HEK293T (cell line): ENCODE data around the gene SAP30L.
A peak's percentile ranks its signal among the peaks of the same experiment; 100 is the strongest.

Experiments used
- CTCF ChIA-PET: fragments of 350-600 bp; formaldehyde crosslinking; extraction: SDS; loops from one replicate; lab custom pipeline; 2021; ENCODE audit warnings: antibody characterized with exemption, inconsistent platforms; lab: Yijun Ruan, JAX
- POLR2A ChIA-PET: fragments of 350-600 bp; formaldehyde crosslinking; extraction: SDS; loops from one replicate; lab custom pipeline; 2020; ENCODE audit warnings: antibody characterized with exemption, inconsistent platforms; lab: Yijun Ruan, JAX
- DNase-seq: peaks from one replicate; pipeline ENCODE4 v3.0.0; 2012; ENCODE audit warnings: mixed read lengths; ENCODE audit errors: extremely low spot score
- ARNT ChIP-seq: fragments of 450-650 bp; IDR thresholded peaks from 2 replicates; pipeline ENCODE4 v1.6.1; 2017; ENCODE audit warnings: mild to moderate bottlenecking
- BHLHE40 ChIP-seq: fragments of 450-650 bp; IDR thresholded peaks from 2 replicates; pipeline ENCODE4 v1.6.1; 2016; ENCODE audit warnings: mild to moderate bottlenecking, moderate library complexity, borderline replicate concordance
- CTBP1 ChIP-seq: fragments of 450-650 bp; IDR thresholded peaks from 2 replicates; pipeline ENCODE4 v1.6.1; 2016; ENCODE audit warnings: borderline replicate concordance
- ELF4 ChIP-seq: fragments of 450-650 bp; IDR thresholded peaks from 2 replicates; pipeline ENCODE4 v1.6.1; 2017; ENCODE audit warnings: antibody characterized with exemption
- FOXA1 ChIP-seq: fragments of 450-650 bp; IDR thresholded peaks from 2 replicates; pipeline ENCODE4 v1.6.1; 2016; ENCODE audit warnings: mild to moderate bottlenecking
- FOXK2 ChIP-seq: fragments of 450-650 bp; IDR thresholded peaks from 2 replicates; pipeline ENCODE4 v1.6.1; 2016; ENCODE audit warnings: mild to moderate bottlenecking
- FOXM1 ChIP-seq: fragments of 450-650 bp; IDR thresholded peaks from 2 replicates; pipeline ENCODE4 v1.6.1; 2017; ENCODE audit warnings: mild to moderate bottlenecking, borderline replicate concordance
- HDGF ChIP-seq: fragments of 450-650 bp; IDR thresholded peaks from 2 replicates; pipeline ENCODE4 v1.6.1; 2017; ENCODE audit warnings: antibody characterized with exemption, borderline replicate concordance
- L3MBTL2 ChIP-seq: fragments of 450-650 bp; conservative IDR thresholded peaks from 2 replicates; pipeline ENCODE4 v1.6.1; 2016; ENCODE audit warnings: mild to moderate bottlenecking
- LEF1 ChIP-seq: fragments of 450-650 bp; IDR thresholded peaks from 2 replicates; pipeline ENCODE4 v1.6.1; 2017; ENCODE audit warnings: mild to moderate bottlenecking, borderline replicate concordance
- NFRKB ChIP-seq: fragments of 450-650 bp; IDR thresholded peaks from 2 replicates; pipeline ENCODE4 v1.6.1; 2016; ENCODE audit warnings: mild to moderate bottlenecking, moderate library complexity
- PKNOX1 ChIP-seq: fragments of 450-650 bp; IDR thresholded peaks from 2 replicates; pipeline ENCODE4 v1.6.1; 2016
- SP1 ChIP-seq: fragments of 450-650 bp; IDR thresholded peaks from 2 replicates; pipeline ENCODE4 v1.6.1; 2017
- SUZ12 ChIP-seq: fragments of 450-650 bp; IDR thresholded peaks from 2 replicates; pipeline ENCODE4 v1.6.1; 2016; ENCODE audit warnings: mild to moderate bottlenecking
- TARDBP ChIP-seq: fragments of 450-650 bp; IDR thresholded peaks from 2 replicates; pipeline ENCODE4 v1.6.1; 2016
- ZNF384 ChIP-seq: fragments of 450-650 bp; IDR thresholded peaks from 2 replicates; pipeline ENCODE4 v1.6.1; 2016

Gene SAP30L

GRCh38 chr5:154481584-154482381, 36.0 kb downstream of the SAP30L start:
- ChIA-PET CTCF (interaction anchor here (0.6 to 1.3 kb wide), 3 partner anchors 21 to 150 kb away, joined by 3 to 9 read pairs (median 6); no protein-coding TSS in a partner anchor), POLR2A (interaction anchor here (1.0 kb wide), 1 partner anchor 42 kb away, joined by 5 read pairs; no protein-coding TSS in a partner anchor)
- no peak for DNase-seq
- TF ChIP-seq LEF1 (no peak), FOXK2 (no peak), NFRKB (no peak), SUZ12 (no peak), L3MBTL2 (no peak), TARDBP (no peak), ZNF384 (no peak), CTBP1 (no peak), BHLHE40 (no peak), SP1 (no peak), HDGF (no peak), ARNT (no peak), ELF4 (no peak), FOXM1 (no peak), FOXA1 (no peak), PKNOX1 (no peak)

- peak; percentile 68 for DNase-seq
- TF ChIP-seq ARNT = no peak
- peak; percentile 97 for TF ChIP-seq PKNOX1
- peak; percentile 23; the same call in 1 of the 2 replicates for TF ChIP-seq L3MBTL2
- TF ChIP-seq CTBP1 = peak; percentile 91; the same call in 1 of the 2 replicates
- POLR2A ChIA-PET = interaction anchor here (1.4 to 2.3 kb wide), 4 partner anchors 9 to 444 kb away, joined by 4 to 6 read pairs (median 4); partner anchors contain the start of genes FAM114A2 and MFAP3
- CTCF ChIA-PET = interaction anchor here (3.3 kb wide), 1 partner anchor 38 kb away, joined by 16 read pairs; no protein-coding TSS in a partner anchor
Measured at GRCh38 chr5:154482528-154483449, 37.0 kb downstream of the SAP30L start.

DNA sequence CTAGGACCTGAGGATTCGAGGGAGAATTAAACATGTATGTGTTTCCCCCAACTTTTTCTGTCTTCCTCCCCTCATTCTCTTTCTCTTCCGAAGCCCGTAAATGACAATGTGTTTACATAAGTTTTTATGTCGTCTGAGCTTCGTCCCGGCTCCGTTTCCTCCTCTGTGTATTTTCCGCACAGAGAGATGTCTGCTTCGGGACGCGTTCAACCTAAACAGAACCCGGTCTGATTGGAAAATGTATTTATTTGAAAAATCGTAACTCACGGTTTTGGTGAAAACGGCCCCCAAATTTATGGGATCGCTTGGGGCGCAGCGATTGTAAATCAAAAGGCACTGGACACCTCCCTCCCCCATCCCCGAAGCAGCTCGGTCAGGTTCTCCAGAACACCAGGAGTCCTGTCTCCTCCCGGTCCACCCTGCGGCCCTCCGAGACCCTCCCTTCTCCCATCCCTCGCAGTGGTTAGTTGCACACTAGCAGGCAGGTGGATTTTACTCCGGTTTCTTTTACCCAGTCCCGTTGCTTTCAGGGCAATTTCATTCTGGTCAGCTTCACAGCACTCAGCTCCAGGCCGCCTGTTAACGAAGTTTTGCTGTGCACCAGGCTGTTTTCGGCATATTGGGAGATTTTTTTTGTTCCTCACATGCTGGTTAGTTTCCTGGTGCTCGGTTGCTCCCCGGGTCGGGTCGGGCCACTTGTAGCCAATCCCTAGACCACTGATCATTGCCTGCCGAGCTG, 38.0 kb downstream of the SAP30L start:
- ChIA-PET CTCF (interaction anchor here (1.0 to 3.3 kb wide), 2 partner anchors 37 to 411 kb away, joined by 3 to 16 read pairs; no protein-coding TSS in a partner anchor), POLR2A (interaction anchor here (0.6 to 2.3 kb wide), 10 partner anchors 10 to 445 kb away, joined by 3 to 6 read pairs (median 4); partner anchors contain the start of genes FAM114A2 and MFAP3)
- no peak for DNase-seq
- TF ChIP-seq FOXM1 (no peak), SUZ12 (no peak), ARNT (0 out of 2 replicates have a peak, but pooled peaks have one; percentile 21), FOXK2 (no peak), LEF1 (no peak), ELF4 (no peak), ZNF384 (no peak), PKNOX1 (peak; percentile 79), BHLHE40 (no peak), L3MBTL2 (peak; percentile 27; the same call in 1 of the 2 replicates), NFRKB (no peak), CTBP1 (no peak), HDGF (no peak), SP1 (no peak)

GRCh38 chr5:154484393-154485095, 38.7 kb downstream of the SAP30L start:
- POLR2A ChIA-PET = interaction anchor here (0.6 to 2.3 kb wide), 12 partner anchors 10 to 446 kb away, joined by 3 to 6 read pairs (median 4); partner anchors contain the start of genes FAM114A2 and MFAP3
- DNase-seq = no peak
- TF ChIP-seq PKNOX1 (no peak), SP1 (no peak), ARNT (no peak), L3MBTL2 (no peak), SUZ12 (no peak), ELF4 (no peak), TARDBP (no peak), FOXA1 (no peak), FOXM1 (no peak), FOXK2 (no peak), LEF1 (no peak), BHLHE40 (no peak), CTBP1 (no peak), NFRKB (no peak), HDGF (no peak), ZNF384 (no peak)
- CTCF ChIA-PET = interaction anchor here (1.0 to 3.3 kb wide), 3 partner anchors 13 to 412 kb away, joined by 3 to 16 read pairs (median 6); no protein-coding TSS in a partner anchor
